ENCODE measurements around the gene PHC2.

Gene PHC2

DNA sequence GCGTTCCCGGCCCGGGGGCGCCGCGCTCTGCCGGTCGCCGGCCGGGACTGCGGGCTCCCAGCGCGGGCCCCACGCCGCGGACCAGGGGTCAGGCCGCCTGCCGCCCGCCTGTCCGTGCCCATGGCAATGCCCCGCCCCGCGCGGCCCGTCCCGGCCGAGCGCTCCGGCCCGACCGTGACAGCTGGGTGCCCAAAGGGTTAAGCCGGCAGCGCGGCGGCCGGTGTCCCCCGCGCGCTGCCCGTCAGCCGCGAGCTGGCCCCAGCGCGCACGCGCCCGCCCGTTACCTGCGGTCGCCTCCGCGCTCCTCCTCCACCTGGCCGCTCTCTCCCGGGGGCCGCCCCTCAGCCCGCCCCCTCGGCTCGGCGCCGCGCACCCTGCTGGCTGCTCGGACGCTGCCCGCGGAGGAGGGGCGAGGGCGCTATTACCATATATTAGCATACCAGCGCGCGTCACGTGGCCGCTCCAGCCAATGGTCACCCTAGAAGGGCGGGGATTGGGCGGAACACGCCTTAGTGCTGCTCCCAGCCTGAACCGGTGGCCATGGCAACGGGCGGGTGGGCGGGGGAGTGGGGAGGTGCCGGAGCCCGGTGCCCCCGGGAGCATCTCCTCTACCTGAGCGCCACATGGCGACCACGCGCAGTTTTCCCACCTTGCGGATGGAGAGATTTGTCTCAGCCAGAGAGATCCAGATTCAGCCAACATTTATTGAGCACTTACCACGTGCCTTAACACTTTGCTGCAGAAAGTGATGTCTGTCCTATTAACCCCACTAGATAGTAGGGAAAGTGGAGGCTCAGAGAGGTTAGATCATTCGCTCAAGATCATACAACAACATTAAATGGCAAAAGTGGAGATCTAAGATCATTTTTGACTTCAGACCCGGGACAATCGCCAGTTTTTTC is at the start of gene PHC2:
Gene PHC2 (minus strand): TSS at position 404 of the 902 bp plus-strand sequence. CDS start 55,556 bp downstream, outside the sequence.
- peak; percentile 89 for DNase-seq (ENCODE audit: low read depth)

- DNase-seq (ENCODE audit: low read depth): no peak
Observed at GRCh38 chr1:33477451-33477850, 46.6 kb upstream of the PHC2 start.

DNA sequence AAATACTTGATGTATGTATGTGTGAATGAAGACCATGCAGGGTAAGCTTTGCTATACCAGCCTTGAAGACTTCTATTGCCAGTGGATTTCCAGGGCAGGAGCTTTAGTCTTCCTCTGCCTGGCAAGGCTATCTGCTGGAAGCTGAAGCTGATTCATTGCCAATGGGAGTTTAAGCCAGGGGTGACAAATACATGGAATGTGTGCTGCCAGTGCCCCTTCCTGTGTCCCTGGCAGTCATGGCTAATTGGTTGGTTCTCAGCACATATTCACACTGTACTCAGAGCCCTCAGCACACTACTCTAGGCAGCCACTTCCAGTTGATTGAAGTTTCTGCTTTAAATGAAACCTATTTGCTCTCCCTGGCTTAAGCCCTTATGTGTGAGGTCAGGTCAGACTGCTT is 43.0 kb upstream of the PHC2 start:
- no peak for DNase-seq (ENCODE audit: low read depth)

- DNase-seq (ENCODE audit: low read depth): peak; percentile 81
Observed at GRCh38 chr1:33472269-33472980, 41.5 kb upstream of the PHC2 start, which contains the start of gene ZSCAN20. Gene ZSCAN20 (plus strand): TSS chr1:33472645. CDS start chr1:33479289, 6,644 bp downstream.

GRCh38 chr1:33471416-33471815 is 40.5 kb upstream of the PHC2 start:
- no peak for DNase-seq (ENCODE audit: low read depth)

DNA sequence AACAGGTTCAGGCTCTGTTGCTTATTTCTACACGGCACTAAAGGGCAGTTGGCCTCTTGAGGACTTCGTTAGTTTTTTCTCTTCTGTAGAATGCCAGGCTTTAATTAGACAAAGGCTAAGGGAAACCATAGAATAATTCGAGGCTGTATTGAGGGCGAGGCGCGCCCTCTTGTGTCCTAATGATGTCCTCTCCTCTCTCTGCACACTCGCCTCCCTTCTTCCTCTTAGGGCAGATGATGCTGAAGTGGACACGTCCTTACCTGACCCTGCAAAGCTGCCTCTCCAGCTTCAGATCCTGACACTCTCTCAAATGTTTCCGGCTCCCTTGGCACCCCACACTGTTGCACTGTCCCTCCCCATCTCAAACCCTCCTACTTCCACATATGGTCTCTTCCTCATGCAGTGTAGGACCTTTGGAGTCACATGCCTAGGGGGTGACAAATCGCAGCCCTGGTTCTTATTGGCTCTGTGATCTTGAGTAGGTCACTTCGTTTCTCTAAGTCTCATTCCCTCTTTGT is 39.7 kb upstream of the PHC2 start:
- peak; percentile 22 for DNase-seq (ENCODE audit: low read depth)

GRCh38 chr1:33469691-33470090 is 38.8 kb upstream of the PHC2 start:
- no peak for DNase-seq (ENCODE audit: low read depth)

DNA sequence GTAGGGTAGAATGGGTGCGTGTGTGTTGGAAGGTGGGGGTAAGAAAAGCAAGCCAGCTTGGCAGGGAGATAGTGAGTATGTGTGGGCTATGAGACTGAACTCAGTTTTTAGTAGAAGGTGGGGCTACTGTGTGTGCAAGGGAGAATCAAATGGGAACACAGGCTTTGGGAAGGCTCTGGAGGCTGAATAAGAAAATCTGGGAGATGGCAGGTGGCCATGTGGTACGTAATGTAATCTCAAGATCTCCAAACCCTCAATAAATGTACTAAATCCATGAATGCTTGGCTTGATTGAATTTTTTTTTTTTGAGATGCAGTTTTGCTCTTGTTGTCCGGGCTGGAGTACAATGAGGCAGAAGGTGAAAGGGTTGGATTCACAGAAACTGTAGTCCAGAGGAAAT is 38.1 kb upstream of the PHC2 start:
- no peak for DNase-seq (ENCODE audit: low read depth)

DNA sequence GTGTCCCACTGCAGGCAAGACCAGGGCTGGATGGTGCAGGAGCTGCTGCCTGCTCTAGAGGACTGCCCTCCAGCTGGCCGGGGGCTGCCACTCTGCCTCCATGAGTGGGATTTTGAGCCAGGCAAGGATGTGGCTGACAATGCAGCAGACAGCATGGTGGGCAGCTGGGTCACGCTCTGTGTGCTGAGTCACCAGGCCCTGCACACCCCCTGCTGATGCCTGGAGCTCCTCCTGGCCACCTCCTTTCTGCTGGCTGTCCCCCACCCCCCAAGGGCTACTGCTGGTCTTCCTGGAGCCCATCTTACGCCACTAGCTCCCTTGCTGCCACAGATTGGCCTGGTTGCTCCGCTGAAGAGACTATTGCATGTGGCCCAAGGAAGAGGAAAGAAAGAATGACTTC is 37.6 kb upstream of the PHC2 start:
- DNase-seq (ENCODE audit: low read depth): no peak

DNA sequence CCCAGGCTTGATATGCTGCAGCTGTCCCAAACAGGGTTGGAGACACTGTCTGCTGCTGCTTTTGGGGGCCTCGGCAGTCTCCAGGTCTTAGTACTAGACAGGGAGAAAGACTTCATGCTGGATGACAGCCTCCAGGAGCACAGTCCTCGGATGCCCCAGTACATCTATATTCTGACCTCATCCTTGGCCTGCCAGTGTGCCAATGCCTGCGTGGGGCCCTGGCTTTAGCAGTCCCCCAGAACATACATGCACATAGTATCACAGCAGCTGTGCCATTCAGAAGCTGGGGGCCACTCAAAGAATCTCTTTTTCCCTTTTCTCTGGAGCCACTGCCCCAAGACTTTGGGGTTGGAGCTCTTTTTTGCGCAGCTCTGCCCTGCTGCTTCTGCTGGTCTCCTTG is 37.1 kb upstream of the PHC2 start:
- no peak for DNase-seq (ENCODE audit: low read depth)

- DNase-seq (ENCODE audit: low read depth): no peak
Observed at GRCh38 chr1:33466159-33466558, 35.3 kb upstream of the PHC2 start.

DNA sequence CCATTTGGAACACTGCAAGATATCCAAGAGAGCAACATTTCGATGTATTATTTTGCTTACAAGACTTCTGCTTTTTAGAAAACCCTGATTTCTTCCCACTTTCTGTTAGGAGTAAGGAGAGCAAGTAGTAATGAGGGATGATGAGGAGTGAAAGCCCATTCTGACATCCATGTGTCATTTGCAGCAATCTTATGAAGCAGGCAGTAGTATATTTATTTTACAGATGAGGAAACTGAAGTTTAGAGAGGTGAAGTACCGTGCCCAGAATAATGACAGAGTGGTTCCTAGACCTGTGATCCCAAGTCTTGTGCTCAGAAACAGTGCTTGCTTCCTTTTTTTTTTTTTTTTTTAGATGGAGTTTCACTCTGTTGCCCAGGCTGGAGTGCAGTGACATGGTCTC is 34.4 kb upstream of the PHC2 start:
- no peak for DNase-seq (ENCODE audit: low read depth)

DNA sequence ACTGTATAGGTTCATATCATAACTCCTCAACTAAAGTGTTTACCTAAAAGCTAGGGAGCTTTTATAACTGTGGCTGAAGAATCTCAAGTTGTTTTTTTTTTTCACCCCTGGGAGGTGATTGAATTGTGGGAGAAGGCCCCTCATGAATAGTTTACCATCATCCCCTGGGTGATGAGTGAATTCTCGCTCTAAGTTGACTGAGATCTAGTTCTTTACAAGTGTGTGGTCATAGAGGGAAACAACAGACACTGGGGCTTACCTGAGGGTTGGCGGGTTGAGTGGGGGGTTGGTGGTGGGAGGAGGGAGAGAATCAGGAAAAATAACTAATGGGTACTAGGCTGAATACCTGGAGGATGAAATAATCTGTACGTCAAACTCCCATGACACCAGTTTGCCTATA is 33.7 kb upstream of the PHC2 start:
- DNase-seq (ENCODE audit: low read depth): no peak

DNA sequence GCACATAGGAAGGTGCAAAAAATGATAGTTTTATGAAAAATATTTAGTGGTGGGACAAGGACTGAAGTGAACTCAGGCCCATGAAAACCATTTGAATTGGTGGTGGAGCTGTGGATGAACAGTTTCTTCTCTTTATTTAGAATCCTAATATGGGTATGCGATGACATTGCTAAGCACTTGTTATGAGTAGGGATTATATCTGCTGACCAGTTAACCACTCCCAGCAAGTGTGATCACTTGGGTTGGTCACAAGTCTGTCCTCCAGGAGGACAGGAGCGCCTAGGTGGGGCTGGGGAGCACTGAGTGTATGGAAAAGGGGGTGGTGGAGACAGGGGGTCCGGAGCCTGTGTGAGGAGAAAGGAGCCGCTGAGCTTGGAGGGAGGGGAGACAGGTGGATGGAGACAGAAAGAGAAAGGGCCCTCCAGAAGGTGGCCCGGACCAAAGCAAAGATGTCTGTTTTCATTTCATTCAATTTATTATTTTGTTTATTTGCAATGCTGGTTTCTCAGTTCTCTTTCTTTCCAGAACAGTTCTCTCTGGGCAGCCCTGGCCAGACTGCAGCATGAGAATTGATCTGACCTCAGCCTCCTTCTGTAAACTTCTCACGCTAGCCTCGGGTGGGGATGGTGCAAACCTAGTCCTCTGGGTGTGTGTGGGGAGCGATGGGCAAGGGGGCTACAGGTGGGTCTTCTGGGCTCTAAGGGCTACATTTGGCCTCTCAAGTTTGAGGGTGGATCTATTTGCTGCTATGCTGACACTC is 31.7 kb upstream of the PHC2 start:
- DNase-seq (ENCODE audit: low read depth): no peak

- DNase-seq (ENCODE audit: low read depth): no peak
Observed at GRCh38 chr1:33460947-33461629, 30.2 kb upstream of the PHC2 start.

DNA sequence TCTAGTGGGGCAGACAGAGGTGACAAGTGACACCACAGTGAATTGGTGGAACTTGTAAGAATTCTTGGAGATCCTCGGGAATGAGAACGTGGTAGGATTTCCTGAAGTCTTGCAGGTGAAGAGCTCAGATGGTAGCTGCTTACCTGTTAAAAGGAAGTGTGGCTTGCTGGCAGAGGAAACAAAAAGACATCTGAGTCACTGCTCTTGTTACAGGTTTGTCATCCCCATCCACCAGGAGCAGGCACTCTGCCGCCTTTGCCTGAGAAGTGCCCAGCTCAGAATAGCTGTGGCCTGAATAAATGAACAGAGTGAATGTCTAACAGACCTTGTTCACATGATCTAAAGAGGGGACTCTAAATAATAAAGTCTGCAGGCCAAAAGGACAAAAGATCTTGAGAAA is 29.2 kb upstream of the PHC2 start:
- no peak for DNase-seq (ENCODE audit: low read depth)

- no peak for DNase-seq (ENCODE audit: low read depth)
Observed at GRCh38 chr1:33459691-33460090, 28.8 kb upstream of the PHC2 start.

DNA sequence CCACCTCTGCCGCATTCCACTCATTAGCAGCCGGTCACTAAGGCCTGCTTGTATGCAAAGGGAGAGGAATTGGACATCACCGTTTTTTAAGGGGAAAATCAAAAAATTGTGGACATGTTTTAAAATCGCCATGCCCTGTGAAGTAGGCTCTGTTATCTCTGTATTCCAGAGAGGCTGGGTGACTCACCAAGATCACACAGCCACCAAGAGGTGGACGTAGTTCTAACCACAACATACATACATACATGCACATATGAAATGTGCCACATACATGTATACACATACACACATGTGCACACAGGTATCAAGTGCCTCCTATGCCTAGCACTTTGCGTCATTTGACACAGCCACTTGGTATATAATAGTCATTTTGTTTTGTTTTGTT is 25.6 kb upstream of the PHC2 start:
- DNase-seq (ENCODE audit: low read depth): no peak

- DNase-seq (ENCODE audit: low read depth): no peak
Observed at GRCh38 chr1:33455539-33456501, 24.9 kb upstream of the PHC2 start.

DNA sequence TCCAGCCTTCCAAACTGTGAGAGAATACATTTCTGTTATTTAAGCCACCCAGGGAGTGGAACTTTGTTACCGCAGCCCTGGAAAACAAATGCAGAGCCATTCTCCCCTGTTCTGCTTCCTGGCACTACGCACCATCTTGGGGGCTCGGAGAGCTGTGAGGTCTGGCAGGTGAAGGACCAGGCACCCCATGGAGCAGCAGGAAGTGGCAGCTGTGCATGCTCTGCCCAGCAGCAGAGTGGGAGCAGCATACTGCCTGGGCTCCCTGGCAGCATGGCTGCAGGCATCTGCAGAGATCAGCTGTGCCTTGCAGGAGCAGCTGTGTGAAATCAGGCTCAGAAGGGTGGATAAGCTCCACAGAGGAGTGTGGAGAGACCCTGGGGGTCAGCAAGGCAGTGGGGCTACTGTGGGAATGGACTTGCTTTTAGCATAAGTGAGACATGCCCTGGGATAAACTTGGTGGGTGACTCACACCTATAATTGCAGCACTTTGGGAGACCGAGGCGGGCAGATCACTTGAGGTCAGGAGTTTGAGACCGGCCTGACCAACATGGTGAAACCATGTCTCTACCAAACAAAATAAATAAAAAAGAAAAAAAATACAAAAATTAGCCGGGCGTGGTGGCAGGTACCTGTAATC is 23.9 kb upstream of the PHC2 start:
- no peak for DNase-seq (ENCODE audit: low read depth)
